TTC549 (cell line): ENCODE measurements around the gene AMBRA1.
"Not testable (repeated sequence)": the region's sequence is repeated elsewhere in the genome, so short reads cannot be mapped to it uniquely, and the experiment has no call there.

Source experiments
- FAIRE-seq: peaks from 2 replicates; lab custom pipeline; 2012; peaks lifted over from hg19 to GRCh38; lab: Jason Lieb, UNC

AMBRA1 gene

GRCh38 chr11:46381048-46381818 is 212.6 kb downstream of the AMBRA1 start, which contains the start of gene MDK:
Gene MDK, plus strand, starts transcription at chr11:46381669. Its CDS starts 389 bp downstream, at chr11:46382058.
- no peak for FAIRE-seq

GRCh38 chr11:46380340-46381047 is 213.3 kb downstream of the AMBRA1 start:
- FAIRE-seq, result no peak

- not testable (repeated sequence) for FAIRE-seq
These were observed 214.1 kb downstream of the AMBRA1 start for GRCh38 chr11:46379482-46380293.

- no peak for FAIRE-seq
These were observed 214.9 kb downstream of the AMBRA1 start for GRCh38 chr11:46378811-46379481.

GRCh38 chr11:46378296-46378695 is 215.5 kb downstream of the AMBRA1 start:
- FAIRE-seq, result no peak

GRCh38 chr11:46377831-46378230 is 216.0 kb downstream of the AMBRA1 start:
- FAIRE-seq, result no peak

- FAIRE-seq, result no peak
These were observed 216.5 kb downstream of the AMBRA1 start for GRCh38 chr11:46377290-46377689.

GRCh38 chr11:46376258-46377050 is 217.4 kb downstream of the AMBRA1 start:
- FAIRE-seq, result no peak

GRCh38 chr11:46375392-46376101 is 218.3 kb downstream of the AMBRA1 start:
- no peak for FAIRE-seq

- FAIRE-seq, result no peak
These were observed 219.0 kb downstream of the AMBRA1 start for GRCh38 chr11:46374815-46375214.

- FAIRE-seq, result no peak
These were observed 219.8 kb downstream of the AMBRA1 start for GRCh38 chr11:46373787-46374740.

- FAIRE-seq, result not testable (repeated sequence)
These were observed 221.3 kb downstream of the AMBRA1 start for GRCh38 chr11:46372501-46372900.

- no peak for FAIRE-seq
These were observed 221.7 kb downstream of the AMBRA1 start for GRCh38 chr11:46372086-46372485.

GRCh38 chr11:46371262-46371661 is 222.6 kb downstream of the AMBRA1 start:
- FAIRE-seq, result not testable (repeated sequence)

GRCh38 chr11:46370253-46370652 is 223.6 kb downstream of the AMBRA1 start:
- no peak for FAIRE-seq

GRCh38 chr11:46369458-46370152 is 224.2 kb downstream of the AMBRA1 start:
- FAIRE-seq, result no peak

GRCh38 chr11:46367916-46368267 is 225.9 kb downstream of the AMBRA1 start:
- FAIRE-seq, result no peak

GRCh38 chr11:46367244-46367915 is 226.4 kb downstream of the AMBRA1 start:
- FAIRE-seq, result no peak
